Activated naive CD8-positive, alpha-beta T cell treated with anti-CD3 and anti-CD28 coated beads for 36 hours (primary cell): ENCODE results near the gene POU3F2. TPM values are rescaled to one million over a fixed set of nuclear protein-coding genes. Genes with fewer than 3 reads are reported as not detected.
A peak's percentile ranks its signal among the peaks of the same experiment; 100 is the strongest.

ENCODE experiments used
- DNase-seq: peaks from one replicate; pipeline ENCODE4 v3.0.0; 2021
- H3K27ac Mint-ChIP-seq: one replicate; pipeline ENCODE4 v1.8.0; 2022; ENCODE audit warnings: mild to moderate bottlenecking, moderate library complexity, mixed read lengths
- H3K27me3 Mint-ChIP-seq: one replicate; pipeline ENCODE4 v1.8.0; 2022; ENCODE audit warnings: mild to moderate bottlenecking, mixed read lengths
- H3K36me3 Mint-ChIP-seq: one replicate; pipeline ENCODE4 v1.8.0; 2021; ENCODE audit warnings: mild to moderate bottlenecking, mixed read lengths
- H3K4me1 Mint-ChIP-seq: one replicate; pipeline ENCODE4 v1.8.0; 2021; ENCODE audit warnings: mixed read lengths
- H3K4me3 Mint-ChIP-seq: one replicate; pipeline ENCODE4 v1.8.0; 2022; ENCODE audit warnings: mild to moderate bottlenecking, moderate library complexity, mixed read lengths
- H3K9me3 Mint-ChIP-seq: one replicate; pipeline ENCODE4 v1.8.0; 2022; ENCODE audit warnings: mixed read lengths
- total RNA-seq, 2 experiments: library from RNA; stranded (reverse); gene quantifications; one replicate each; pipeline ENCODE4 v1.2.3, GENCODE V29; 2021

Gene POU3F2
- total RNA-seq, 2 experiments from 2014 or later = not detected

GRCh38 chr6:98824902-98825599 is 9.3 kb upstream of the POU3F2 start:
- no peak for DNase-seq
- Mint-ChIP-seq H3K27me3 (peaks cover 90% of the 10 kb centered on the region), H3K9me3 (no peaks in the 10 kb centered on the region), H3K36me3 (no peaks in the 10 kb centered on the region), H3K4me3 (peak overlapping the region; percentile 27), H3K4me1 (peaks cover 30% of the 10 kb centered on the region), H3K27ac (no peak overlapping the region)

- H3K4me3 Mint-ChIP-seq = no peak overlapping the region
- peaks cover 93% of the 10 kb centered on the region for H3K27me3 Mint-ChIP-seq
- DNase-seq = no peak
- peaks cover 31% of the 10 kb centered on the region for H3K4me1 Mint-ChIP-seq
- no peak overlapping the region for H3K27ac Mint-ChIP-seq
- H3K36me3 Mint-ChIP-seq = no peaks in the 10 kb centered on the region
- no peaks in the 10 kb centered on the region for H3K9me3 Mint-ChIP-seq
These were observed 8.7 kb upstream of the POU3F2 start for GRCh38 chr6:98825600-98826230.

- Mint-ChIP-seq H3K9me3 (no peaks in the 10 kb centered on the region), H3K27ac (no peak overlapping the region), H3K36me3 (peaks cover 2% of the 10 kb centered on the region), H3K4me1 (peaks cover 42% of the 10 kb centered on the region), H3K4me3 (no peak overlapping the region), H3K27me3 (peaks cover 95% of the 10 kb centered on the region)
- DNase-seq = no peak
These were observed 6.8 kb upstream of the POU3F2 start for GRCh38 chr6:98827295-98828159.

GRCh38 chr6:98828211-98828788 is 6.1 kb upstream of the POU3F2 start:
- Mint-ChIP-seq H3K4me1 (peaks cover 49% of the 10 kb centered on the region), H3K9me3 (no peaks in the 10 kb centered on the region), H3K36me3 (peaks cover 2% of the 10 kb centered on the region), H3K27ac (no peak overlapping the region), H3K27me3 (peaks cover 99% of the 10 kb centered on the region), H3K4me3 (no peak overlapping the region)
- no peak for DNase-seq

GRCh38 chr6:98828941-98829411 is 5.4 kb upstream of the POU3F2 start:
- Mint-ChIP-seq H3K27me3 (peaks cover 99% of the 10 kb centered on the region), H3K4me3 (peak overlapping the region; percentile 7), H3K27ac (no peak overlapping the region), H3K36me3 (peaks cover 2% of the 10 kb centered on the region), H3K4me1 (peaks cover 54% of the 10 kb centered on the region), H3K9me3 (no peaks in the 10 kb centered on the region)
- no peak for DNase-seq

- no peak for DNase-seq
- peaks cover 2% of the 10 kb centered on the region for H3K36me3 Mint-ChIP-seq
- H3K4me3 Mint-ChIP-seq = no peak overlapping the region
- H3K4me1 Mint-ChIP-seq = peaks cover 48% of the 10 kb centered on the region
- H3K27me3 Mint-ChIP-seq = peaks cover 96% of the 10 kb centered on the region
- no peaks in the 10 kb centered on the region for H3K9me3 Mint-ChIP-seq
- no peak overlapping the region for H3K27ac Mint-ChIP-seq
These were observed 4.2 kb upstream of the POU3F2 start for GRCh38 chr6:98830146-98830545.

GRCh38 chr6:98831057-98831958 is 3.1 kb upstream of the POU3F2 start:
- peak overlapping the region; percentile 29 for H3K4me3 Mint-ChIP-seq
- H3K36me3 Mint-ChIP-seq = peaks cover 3% of the 10 kb centered on the region
- H3K27ac Mint-ChIP-seq = no peak overlapping the region
- no peaks in the 10 kb centered on the region for H3K9me3 Mint-ChIP-seq
- peaks cover 42% of the 10 kb centered on the region for H3K4me1 Mint-ChIP-seq
- DNase-seq = no peak
- H3K27me3 Mint-ChIP-seq = peaks cover 93% of the 10 kb centered on the region

GRCh38 chr6:98831959-98832283 is 2.5 kb upstream of the POU3F2 start:
- peaks cover 3% of the 10 kb centered on the region for H3K36me3 Mint-ChIP-seq
- no peak overlapping the region for H3K4me3 Mint-ChIP-seq
- H3K9me3 Mint-ChIP-seq = no peaks in the 10 kb centered on the region
- peaks cover 93% of the 10 kb centered on the region for H3K27me3 Mint-ChIP-seq
- no peak overlapping the region for H3K27ac Mint-ChIP-seq
- DNase-seq = no peak
- H3K4me1 Mint-ChIP-seq = peaks cover 42% of the 10 kb centered on the region

GRCh38 chr6:98832284-98833056 is 1.9 kb upstream of the POU3F2 start:
- no peak for DNase-seq
- Mint-ChIP-seq H3K9me3 (no peaks in the 10 kb centered on the region), H3K27me3 (peaks cover 93% of the 10 kb centered on the region), H3K4me1 (peaks cover 39% of the 10 kb centered on the region), H3K27ac (no peak overlapping the region), H3K4me3 (peak overlapping the region; percentile 78), H3K36me3 (peaks cover 3% of the 10 kb centered on the region)

GRCh38 chr6:98833057-98833306 is 1.4 kb upstream of the POU3F2 start:
- Mint-ChIP-seq H3K36me3 (peaks cover 3% of the 10 kb centered on the region), H3K27me3 (peaks cover 93% of the 10 kb centered on the region), H3K4me1 (peaks cover 39% of the 10 kb centered on the region), H3K27ac (no peak overlapping the region), H3K9me3 (no peaks in the 10 kb centered on the region), H3K4me3 (peak overlapping the region; percentile 78)
- DNase-seq = no peak

- Mint-ChIP-seq H3K27me3 (peaks cover 93% of the 10 kb centered on the region), H3K36me3 (peaks cover 3% of the 10 kb centered on the region), H3K27ac (no peak overlapping the region), H3K4me3 (peak overlapping the region; percentile 78), H3K4me1 (peaks cover 38% of the 10 kb centered on the region), H3K9me3 (no peaks in the 10 kb centered on the region)
- no peak for DNase-seq
These were observed 891 bp upstream of the POU3F2 start for GRCh38 chr6:98833307-98834059.

- no peaks in the 10 kb centered on the region for H3K9me3 Mint-ChIP-seq
- no peak overlapping the region for H3K27ac Mint-ChIP-seq
- H3K4me1 Mint-ChIP-seq = peaks cover 31% of the 10 kb centered on the region
- no peak for DNase-seq
- no peak overlapping the region for H3K4me3 Mint-ChIP-seq
- H3K27me3 Mint-ChIP-seq = peaks cover 93% of the 10 kb centered on the region
- H3K36me3 Mint-ChIP-seq = peaks cover 3% of the 10 kb centered on the region
These were observed 1.0 kb downstream of the POU3F2 start for GRCh38 chr6:98835149-98836024.
